Measurements from ENCODE around the gene TRABD2B. TPM values are rescaled to one million over a fixed set of nuclear protein-coding genes. Genes with fewer than 3 reads are reported as not detected.

Gene TRABD2B
- total RNA-seq, 1 experiment from 2014 or later: 10.3 TPM

GRCh38 chr1:47756411-47756810, 240.8 kb downstream of the TRABD2B start:
- no peaks in the 10 kb centered on the region for H3K9me3 Mint-ChIP-seq
- H3K27me3 Mint-ChIP-seq (ENCODE audit: low read depth): peaks cover 27% of the 10 kb centered on the region
- CTCF ChIA-PET: interaction anchor here (0.7 to 2.6 kb wide), 11 partner anchors 9 to 287 kb away, joined by 3 to 43 read pairs (median 12); no protein-coding TSS in a partner anchor
- no peak overlapping the region for H3K4me3 Mint-ChIP-seq
- ATAC-seq (no peak), DNase-seq (ENCODE audit: low spot score) (no peak)
- TF ChIP-seq JUN (CRISPR knock-in tag; IDR thresholded peaks at IDR 0.05) (no peak), NFYB (CRISPR knock-in tag; conservative IDR thresholded peaks at IDR 0.05; ENCODE audit: low read depth) (no peak), NR2C2 (CRISPR knock-in tag; IDR thresholded peaks at IDR 0.05) (no peak), TEAD4 (CRISPR knock-in tag; IDR thresholded peaks at IDR 0.05) (no peak), TCF7 (CRISPR knock-in tag; IDR thresholded peaks at IDR 0.05; ENCODE audit: low read depth) (no peak), ETV6 (CRISPR knock-in tag; IDR thresholded peaks at IDR 0.05) (no peak), USF1 (CRISPR knock-in tag; IDR thresholded peaks at IDR 0.05) (no peak), TP53 (CRISPR knock-in tag; IDR thresholded peaks at IDR 0.05) (no peak), TEAD1 (CRISPR knock-in tag; IDR thresholded peaks at IDR 0.05) (no peak), IRF2 (CRISPR knock-in tag; IDR thresholded peaks at IDR 0.05; ENCODE audit: borderline replicate concordance, low read depth) (no peak), SOX15 (CRISPR knock-in tag; IDR thresholded peaks at IDR 0.05) (no peak), JAZF1 (CRISPR knock-in tag; IDR thresholded peaks at IDR 0.05) (no peak), RORB (CRISPR knock-in tag; IDR thresholded peaks at IDR 0.05) (no peak), NR1H2 (CRISPR knock-in tag; IDR thresholded peaks at IDR 0.05) (no peak)
- TF ChIP-seq, protein P1, sequence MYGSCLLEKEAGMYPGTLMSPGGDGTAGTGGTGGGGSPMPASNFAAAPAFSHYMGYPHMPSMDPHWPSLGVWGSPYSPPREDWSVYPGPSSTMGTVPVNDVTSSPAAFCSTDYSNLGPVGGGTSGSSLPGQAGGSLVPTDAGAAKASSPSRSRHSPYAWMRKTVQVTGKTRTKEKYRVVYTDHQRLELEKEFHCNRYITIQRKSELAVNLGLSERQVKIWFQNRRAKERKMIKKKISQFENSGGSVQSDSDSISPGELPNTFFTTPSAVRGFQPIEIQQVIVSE (CRISPR knock-in tag; IDR thresholded peaks at IDR 0.05; ENCODE audit: borderline replicate concordance): no peak
- TF ChIP-seq, protein P2, sequence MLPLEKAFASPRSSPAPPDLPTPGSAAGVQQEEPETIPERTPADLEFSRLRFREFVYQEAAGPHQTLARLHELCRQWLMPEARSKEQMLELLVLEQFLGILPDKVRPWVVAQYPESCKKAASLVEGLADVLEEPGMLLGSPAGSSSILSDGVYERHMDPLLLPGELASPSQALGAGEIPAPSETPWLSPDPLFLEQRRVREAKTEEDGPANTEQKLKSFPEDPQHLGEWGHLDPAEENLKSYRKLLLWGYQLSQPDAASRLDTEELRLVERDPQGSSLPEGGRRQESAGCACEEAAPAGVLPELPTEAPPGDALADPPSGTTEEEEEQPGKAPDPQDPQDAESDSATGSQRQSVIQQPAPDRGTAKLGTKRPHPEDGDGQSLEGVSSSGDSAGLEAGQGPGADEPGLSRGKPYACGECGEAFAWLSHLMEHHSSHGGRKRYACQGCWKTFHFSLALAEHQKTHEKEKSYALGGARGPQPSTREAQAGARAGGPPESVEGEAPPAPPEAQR (CRISPR knock-in tag; IDR thresholded peaks at IDR 0.05): no peak
- TF ChIP-seq, protein P3, sequence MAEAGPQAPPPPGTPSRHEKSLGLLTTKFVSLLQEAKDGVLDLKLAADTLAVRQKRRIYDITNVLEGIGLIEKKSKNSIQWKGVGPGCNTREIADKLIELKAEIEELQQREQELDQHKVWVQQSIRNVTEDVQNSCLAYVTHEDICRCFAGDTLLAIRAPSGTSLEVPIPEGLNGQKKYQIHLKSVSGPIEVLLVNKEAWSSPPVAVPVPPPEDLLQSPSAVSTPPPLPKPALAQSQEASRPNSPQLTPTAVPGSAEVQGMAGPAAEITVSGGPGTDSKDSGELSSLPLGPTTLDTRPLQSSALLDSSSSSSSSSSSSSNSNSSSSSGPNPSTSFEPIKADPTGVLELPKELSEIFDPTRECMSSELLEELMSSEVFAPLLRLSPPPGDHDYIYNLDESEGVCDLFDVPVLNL (CRISPR knock-in tag; IDR thresholded peaks at IDR 0.05; ENCODE audit: borderline replicate concordance, low read depth): no peak
- TF ChIP-seq, protein P4, sequence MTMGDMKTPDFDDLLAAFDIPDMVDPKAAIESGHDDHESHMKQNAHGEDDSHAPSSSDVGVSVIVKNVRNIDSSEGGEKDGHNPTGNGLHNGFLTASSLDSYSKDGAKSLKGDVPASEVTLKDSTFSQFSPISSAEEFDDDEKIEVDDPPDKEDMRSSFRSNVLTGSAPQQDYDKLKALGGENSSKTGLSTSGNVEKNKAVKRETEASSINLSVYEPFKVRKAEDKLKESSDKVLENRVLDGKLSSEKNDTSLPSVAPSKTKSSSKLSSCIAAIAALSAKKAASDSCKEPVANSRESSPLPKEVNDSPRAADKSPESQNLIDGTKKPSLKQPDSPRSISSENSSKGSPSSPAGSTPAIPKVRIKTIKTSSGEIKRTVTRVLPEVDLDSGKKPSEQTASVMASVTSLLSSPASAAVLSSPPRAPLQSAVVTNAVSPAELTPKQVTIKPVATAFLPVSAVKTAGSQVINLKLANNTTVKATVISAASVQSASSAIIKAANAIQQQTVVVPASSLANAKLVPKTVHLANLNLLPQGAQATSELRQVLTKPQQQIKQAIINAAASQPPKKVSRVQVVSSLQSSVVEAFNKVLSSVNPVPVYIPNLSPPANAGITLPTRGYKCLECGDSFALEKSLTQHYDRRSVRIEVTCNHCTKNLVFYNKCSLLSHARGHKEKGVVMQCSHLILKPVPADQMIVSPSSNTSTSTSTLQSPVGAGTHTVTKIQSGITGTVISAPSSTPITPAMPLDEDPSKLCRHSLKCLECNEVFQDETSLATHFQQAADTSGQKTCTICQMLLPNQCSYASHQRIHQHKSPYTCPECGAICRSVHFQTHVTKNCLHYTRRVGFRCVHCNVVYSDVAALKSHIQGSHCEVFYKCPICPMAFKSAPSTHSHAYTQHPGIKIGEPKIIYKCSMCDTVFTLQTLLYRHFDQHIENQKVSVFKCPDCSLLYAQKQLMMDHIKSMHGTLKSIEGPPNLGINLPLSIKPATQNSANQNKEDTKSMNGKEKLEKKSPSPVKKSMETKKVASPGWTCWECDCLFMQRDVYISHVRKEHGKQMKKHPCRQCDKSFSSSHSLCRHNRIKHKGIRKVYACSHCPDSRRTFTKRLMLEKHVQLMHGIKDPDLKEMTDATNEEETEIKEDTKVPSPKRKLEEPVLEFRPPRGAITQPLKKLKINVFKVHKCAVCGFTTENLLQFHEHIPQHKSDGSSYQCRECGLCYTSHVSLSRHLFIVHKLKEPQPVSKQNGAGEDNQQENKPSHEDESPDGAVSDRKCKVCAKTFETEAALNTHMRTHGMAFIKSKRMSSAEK (CRISPR knock-in tag; IDR thresholded peaks at IDR 0.05; ENCODE audit: borderline replicate concordance): no peak
- TF ChIP-seq, protein P5, sequence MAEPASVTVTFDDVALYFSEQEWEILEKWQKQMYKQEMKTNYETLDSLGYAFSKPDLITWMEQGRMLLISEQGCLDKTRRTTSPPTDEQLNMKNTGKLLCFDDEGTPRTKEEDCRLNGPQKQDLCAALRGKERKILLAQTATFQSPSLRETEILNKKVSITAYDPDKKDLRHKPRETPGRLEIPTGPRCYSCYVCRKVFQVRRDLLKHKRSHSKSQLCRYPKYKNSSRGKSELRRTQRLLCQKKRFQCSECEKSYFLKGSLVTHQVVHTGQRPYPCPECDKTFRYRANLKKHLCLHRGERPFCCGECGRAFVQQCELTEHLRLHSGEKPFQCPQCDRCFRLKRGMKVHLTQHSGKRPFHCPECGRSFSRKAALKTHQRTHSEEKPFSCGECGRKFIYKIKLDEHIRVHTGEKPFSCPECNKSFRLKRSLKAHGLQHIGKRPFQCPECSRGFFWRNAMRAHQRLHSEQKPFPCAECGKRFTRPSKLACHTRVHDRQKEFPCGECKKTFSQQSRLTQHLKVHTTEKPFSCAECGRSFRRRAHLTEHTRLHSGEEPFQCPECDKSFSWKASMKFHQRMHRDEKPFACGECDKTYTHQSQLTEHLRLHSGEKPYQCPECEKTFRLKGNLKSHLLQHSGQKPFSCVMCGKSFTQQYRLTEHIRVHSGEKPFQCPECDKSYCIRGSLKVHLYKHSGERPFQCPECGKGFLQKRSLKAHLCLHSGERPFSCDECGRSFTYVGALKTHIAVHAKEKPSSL (CRISPR knock-in tag; conservative IDR thresholded peaks at IDR 0.05): no peak
- POLR2A ChIA-PET: no interaction called here
- H3K36me3 Mint-ChIP-seq: no peaks in the 10 kb centered on the region
- no peak overlapping the region for H3K27ac Mint-ChIP-seq
- peaks cover 12% of the 10 kb centered on the region for H3K4me1 Mint-ChIP-seq

All from WTC11 (cell line).